ENCODE data around the gene ARHGEF1. TPM values are rescaled to one million over a fixed set of nuclear protein-coding genes. Genes with fewer than 3 reads are reported as not detected.

Gene ARHGEF1
- total and polyA plus RNA-seq, 12 donors, result 20.2 to 143 (median 30.2) TPM

- WGBS, 2 donors, result 41 to 42% methylated on average over 13 of the region's 13 CpGs
- H3K27ac ChIP-seq, result no peak overlapping the region
- peaks cover 2 to 18% (median 16%) of the 10 kb centered on the region in 9 donors for H3K4me1 ChIP-seq
- TF ChIP-seq CTCF (IDR thresholded peaks at IDR 0.05), result no peak
- H3K27me3 ChIP-seq, result peaks cover 38 to 95% (median 91%) of the 10 kb centered on the region in 7 donors
- H3K4me3 ChIP-seq, result no peak overlapping the region
- intact Hi-C loops (cut with DNase I), result loop anchor here in 1 of 10 donors (5.0 kb wide), 1 partner anchor 37 kb away; no protein-coding TSS in a partner anchor
- H3K36me3 ChIP-seq, result no peaks in the 10 kb centered on the region
- H3K9me3 ChIP-seq, result no peaks in the 10 kb centered on the region
- ATAC-seq, result no peak
- no peak for DNase-seq
Observed at GRCh38 chr19:41924151-41925145, 41.5 kb downstream of the ARHGEF1 start.

GRCh38 chr19:41925208-41926003 lies 42.4 kb downstream of the ARHGEF1 start:
- DNase-seq (no peak), ATAC-seq (no peak)
- peaks cover 2 to 18% (median 16%) of the 10 kb centered on the region in 9 donors for H3K4me1 ChIP-seq
- H3K27me3 ChIP-seq, result peaks cover 38 to 97% (median 96%) of the 10 kb centered on the region in 7 donors
- H3K27ac ChIP-seq, result no peak overlapping the region
- WGBS, 2 donors, result 42 to 47% methylated on average over 7 of the region's 7 CpGs
- intact Hi-C loops (cut with DNase I), result loop anchor here in 1 of 10 donors (5.0 kb wide), 1 partner anchor 38 kb away; no protein-coding TSS in a partner anchor
- no peak overlapping the region for H3K4me3 ChIP-seq
- no peaks in the 10 kb centered on the region for H3K36me3 ChIP-seq
- TF ChIP-seq CTCF (IDR thresholded peaks at IDR 0.05), result no peak
- no peaks in the 10 kb centered on the region for H3K9me3 ChIP-seq

- peaks cover 2 to 18% (median 16%) of the 10 kb centered on the region in 9 donors for H3K4me1 ChIP-seq
- no peak overlapping the region for H3K4me3 ChIP-seq
- H3K9me3 ChIP-seq, result no peaks in the 10 kb centered on the region
- no peak overlapping the region for H3K27ac ChIP-seq
- WGBS, 2 donors, result 13 to 23% methylated on average over 27 of the region's 27 CpGs
- intact Hi-C loops (cut with DNase I), result loop anchor here in 1 of 10 donors (5.0 kb wide), 1 partner anchor 39 kb away; no protein-coding TSS in a partner anchor
- DNase-seq (no peak), ATAC-seq (no peak)
- no peaks in the 10 kb centered on the region for H3K36me3 ChIP-seq
- no peak for TF ChIP-seq CTCF (IDR thresholded peaks at IDR 0.05)
- H3K27me3 ChIP-seq, result peaks cover 42 to 97% (median 96%) of the 10 kb centered on the region in 7 donors
Observed at GRCh38 chr19:41926028-41926762, 43.2 kb downstream of the ARHGEF1 start.
